Activated naive CD4-positive, alpha-beta T cell treated with anti-CD3 and anti-CD28 coated beads, Interleukin-2, amount 50 U/mL, for 24 hours (primary cell): ENCODE measurements around the gene LMX1B.
A peak's percentile ranks its signal among the peaks of the same experiment; 100 is the strongest.
"Not testable (repeated sequence)": the region's sequence is repeated elsewhere in the genome, so short reads cannot be mapped to it uniquely, and the experiment has no call there.

Experiments
- H3K27ac Mint-ChIP-seq: one replicate; pipeline ENCODE4 v1.8.0; 2021; ENCODE audit warnings: mild to moderate bottlenecking, mixed read lengths
- H3K27me3 Mint-ChIP-seq: one replicate; pipeline ENCODE4 v1.8.0; 2021; ENCODE audit warnings: mixed read lengths
- H3K36me3 Mint-ChIP-seq: one replicate; pipeline ENCODE4 v1.8.0; 2021; ENCODE audit warnings: mixed read lengths
- H3K4me1 Mint-ChIP-seq: one replicate; pipeline ENCODE4 v1.8.0; 2021; ENCODE audit warnings: mixed read lengths
- H3K4me3 Mint-ChIP-seq: one replicate; pipeline ENCODE4 v1.8.0; 2021; ENCODE audit warnings: mild to moderate bottlenecking, mixed read lengths
- H3K9me3 Mint-ChIP-seq: one replicate; pipeline ENCODE4 v1.8.0; 2021; ENCODE audit warnings: mixed read lengths

LMX1B gene

GRCh38 chr9:126704892-126705766 is 91.4 kb downstream of the LMX1B start:
- H3K4me3 Mint-ChIP-seq, result peak overlapping the region; percentile 79
- H3K9me3 Mint-ChIP-seq, result no peaks in the 10 kb centered on the region
- H3K36me3 Mint-ChIP-seq, result no peaks in the 10 kb centered on the region
- peaks cover 15% of the 10 kb centered on the region for H3K27me3 Mint-ChIP-seq
- H3K4me1 Mint-ChIP-seq, result peaks cover 17% of the 10 kb centered on the region
- H3K27ac Mint-ChIP-seq, result no peak overlapping the region

GRCh38 chr9:126705767-126706697 is 92.3 kb downstream of the LMX1B start:
- no peak overlapping the region for H3K27ac Mint-ChIP-seq

GRCh38 chr9:126706698-126707053 is 92.9 kb downstream of the LMX1B start:
- peaks cover 9% of the 10 kb centered on the region for H3K27me3 Mint-ChIP-seq
- H3K36me3 Mint-ChIP-seq, result no peaks in the 10 kb centered on the region
- H3K4me3 Mint-ChIP-seq, result no peak overlapping the region
- H3K4me1 Mint-ChIP-seq, result peaks cover 17% of the 10 kb centered on the region
- no peak overlapping the region for H3K27ac Mint-ChIP-seq
- no peaks in the 10 kb centered on the region for H3K9me3 Mint-ChIP-seq

More at GRCh38 chr9:126705767-126706697, 92.3 kb downstream of the LMX1B start:
- Mint-ChIP-seq H3K36me3 (no peaks in the 10 kb centered on the region), H3K4me3 (peak overlapping the region; percentile 79), H3K27me3 (peaks cover 15% of the 10 kb centered on the region), H3K9me3 (no peaks in the 10 kb centered on the region), H3K4me1 (peaks cover 17% of the 10 kb centered on the region)

- no peak overlapping the region for H3K4me3 Mint-ChIP-seq
- H3K4me1 Mint-ChIP-seq, result peaks cover 17% of the 10 kb centered on the region
- no peaks in the 10 kb centered on the region for H3K36me3 Mint-ChIP-seq
- H3K27ac Mint-ChIP-seq, result no peak overlapping the region
- H3K27me3 Mint-ChIP-seq, result peaks cover 9% of the 10 kb centered on the region
- H3K9me3 Mint-ChIP-seq, result no peaks in the 10 kb centered on the region
Observed at GRCh38 chr9:126707083-126707482, 93.4 kb downstream of the LMX1B start.

- H3K36me3 Mint-ChIP-seq, H3K27me3 Mint-ChIP-seq, H3K4me3 Mint-ChIP-seq, H3K27ac Mint-ChIP-seq, H3K9me3 Mint-ChIP-seq: not testable (repeated sequence)
- peaks cover 17% of the 10 kb centered on the region for H3K4me1 Mint-ChIP-seq
Observed at GRCh38 chr9:126707712-126708111, 94.0 kb downstream of the LMX1B start.

- peaks cover 17% of the 10 kb centered on the region for H3K4me1 Mint-ChIP-seq
- peaks cover 9% of the 10 kb centered on the region for H3K27me3 Mint-ChIP-seq
- no peaks in the 10 kb centered on the region for H3K36me3 Mint-ChIP-seq
- no peaks in the 10 kb centered on the region for H3K9me3 Mint-ChIP-seq
- H3K27ac Mint-ChIP-seq, result no peak overlapping the region
- no peak overlapping the region for H3K4me3 Mint-ChIP-seq
Observed at GRCh38 chr9:126708178-126708577, 94.5 kb downstream of the LMX1B start.

GRCh38 chr9:126709241-126709640 is 95.5 kb downstream of the LMX1B start:
- Mint-ChIP-seq H3K4me1 (peaks cover 17% of the 10 kb centered on the region), H3K9me3 (no peaks in the 10 kb centered on the region), H3K36me3 (no peaks in the 10 kb centered on the region), H3K27me3 (peaks cover 8% of the 10 kb centered on the region), H3K4me3 (no peak overlapping the region), H3K27ac (no peak overlapping the region)

GRCh38 chr9:126715382-126715781 is 101.7 kb downstream of the LMX1B start:
- H3K27me3 Mint-ChIP-seq, result no peaks in the 10 kb centered on the region
- peaks cover 30% of the 10 kb centered on the region for H3K4me1 Mint-ChIP-seq
- H3K27ac Mint-ChIP-seq, result peak overlapping the region; percentile 52
- no peaks in the 10 kb centered on the region for H3K36me3 Mint-ChIP-seq
- no peak overlapping the region for H3K4me3 Mint-ChIP-seq
- no peaks in the 10 kb centered on the region for H3K9me3 Mint-ChIP-seq

GRCh38 chr9:126717441-126717840 is 103.7 kb downstream of the LMX1B start:
- peaks cover 49% of the 10 kb centered on the region for H3K4me1 Mint-ChIP-seq
- not testable (repeated sequence) for H3K27me3 Mint-ChIP-seq, H3K9me3 Mint-ChIP-seq, H3K27ac Mint-ChIP-seq, H3K4me3 Mint-ChIP-seq, H3K36me3 Mint-ChIP-seq

- Mint-ChIP-seq H3K4me1 (peaks cover 57% of the 10 kb centered on the region), H3K9me3 (no peaks in the 10 kb centered on the region), H3K4me3 (peak overlapping the region; percentile 57), H3K27ac (peak overlapping the region; percentile 69), H3K27me3 (no peaks in the 10 kb centered on the region), H3K36me3 (no peaks in the 10 kb centered on the region)
Observed at GRCh38 chr9:126719618-126720031, 105.9 kb downstream of the LMX1B start.

GRCh38 chr9:126720036-126720435 is 106.3 kb downstream of the LMX1B start:
- H3K9me3 Mint-ChIP-seq, result no peaks in the 10 kb centered on the region
- H3K36me3 Mint-ChIP-seq, result no peaks in the 10 kb centered on the region
- no peaks in the 10 kb centered on the region for H3K27me3 Mint-ChIP-seq
- H3K4me3 Mint-ChIP-seq, result peak overlapping the region; percentile 57
- peaks cover 57% of the 10 kb centered on the region for H3K4me1 Mint-ChIP-seq
- peak overlapping the region; percentile 94 for H3K27ac Mint-ChIP-seq

GRCh38 chr9:126720661-126721563 is 107.2 kb downstream of the LMX1B start:
- H3K27me3 Mint-ChIP-seq, result no peaks in the 10 kb centered on the region

GRCh38 chr9:126721564-126721981 is 107.8 kb downstream of the LMX1B start:
- Mint-ChIP-seq H3K27ac (peak overlapping the region; percentile 23), H3K27me3 (no peaks in the 10 kb centered on the region), H3K9me3 (no peaks in the 10 kb centered on the region), H3K4me1 (peaks cover 53% of the 10 kb centered on the region), H3K4me3 (peak overlapping the region; percentile 79), H3K36me3 (no peaks in the 10 kb centered on the region)

More at GRCh38 chr9:126720661-126721563, 107.2 kb downstream of the LMX1B start:
- Mint-ChIP-seq H3K4me3 (peak overlapping the region; percentile 57), H3K27ac (peak overlapping the region; percentile 74), H3K36me3 (no peaks in the 10 kb centered on the region), H3K4me1 (peaks cover 56% of the 10 kb centered on the region), H3K9me3 (no peaks in the 10 kb centered on the region)

- H3K27ac Mint-ChIP-seq, result no peak overlapping the region
- H3K27me3 Mint-ChIP-seq, result no peaks in the 10 kb centered on the region
- no peaks in the 10 kb centered on the region for H3K36me3 Mint-ChIP-seq
- H3K4me1 Mint-ChIP-seq, result peaks cover 53% of the 10 kb centered on the region
- peak overlapping the region; percentile 79 for H3K4me3 Mint-ChIP-seq
- no peaks in the 10 kb centered on the region for H3K9me3 Mint-ChIP-seq
Observed at GRCh38 chr9:126722252-126722921, 108.7 kb downstream of the LMX1B start.
